SK-N-SH treated with all-trans-retinoic acid at 6 μM for 48 hours (cell line): ENCODE measurements around the gene CNPY1.

Source experiments
- ATAC-seq: fragments of 200-7000 bp; cut with Tn5 transposase; 3 replicates; pipeline ENCODE4 v1.9.1; 2020; ENCODE audit warnings: mild to moderate bottlenecking, moderate library complexity
- BACH2 ChIP-seq: fragments of 250-450 bp; sonication (Bioruptor Pico); IDR thresholded peaks from 2 replicates; pipeline ENCODE4 v1.9.0; 2021; ENCODE audit warnings: mild to moderate bottlenecking, borderline replicate concordance
- CSDC2 ChIP-seq: fragments of 250-450 bp; sonication (Bioruptor Pico); IDR thresholded peaks from 2 replicates; pipeline ENCODE4 v1.5.0; 2020; ENCODE audit warnings: mild to moderate bottlenecking, moderate library complexity
- ESRRG ChIP-seq: fragments of 250-450 bp; sonication (Bioruptor Pico); IDR thresholded peaks from 2 replicates; pipeline ENCODE4 v1.6.1; 2021; ENCODE audit warnings: mild to moderate bottlenecking
- ISL1 ChIP-seq: fragments of 250-450 bp; sonication (Bioruptor Pico); IDR thresholded peaks from 2 replicates; pipeline ENCODE4 v2.1.2; 2022; ENCODE audit warnings: mild to moderate bottlenecking, moderate library complexity
- OSR1 ChIP-seq: fragments of 250-450 bp; sonication (Bioruptor Pico); IDR thresholded peaks from 2 replicates; pipeline ENCODE4 v1.8.0; 2022; ENCODE audit warnings: moderate library complexity, mild to moderate bottlenecking, inconsistent platforms
- PATZ1 ChIP-seq: fragments of 250-450 bp; sonication (Bioruptor Pico); IDR thresholded peaks from 2 replicates; pipeline ENCODE4 v1.8.0; 2020; ENCODE audit warnings: mild to moderate bottlenecking, moderate library complexity, borderline replicate concordance
- POU6F1 ChIP-seq: fragments of 250-450 bp; sonication (Bioruptor Pico); IDR thresholded peaks from 2 replicates; pipeline ENCODE4 v1.8.0; 2021; ENCODE audit warnings: low read depth, mild to moderate bottlenecking, moderate library complexity, borderline replicate concordance
- PPARA ChIP-seq: fragments of 250-450 bp; sonication (Bioruptor Pico); IDR thresholded peaks from 2 replicates; pipeline ENCODE4 v1.5.0; 2020; ENCODE audit warnings: mild to moderate bottlenecking, borderline replicate concordance
- SNAI2 ChIP-seq: fragments of 250-450 bp; sonication (Bioruptor Pico); IDR thresholded peaks from 2 replicates; pipeline ENCODE4 v1.5.0; 2020; ENCODE audit warnings: mild to moderate bottlenecking, moderate library complexity
- TCF4 ChIP-seq: fragments of 250-450 bp; sonication (Bioruptor Pico); IDR thresholded peaks from 2 replicates; pipeline ENCODE4 v1.8.0; 2021; ENCODE audit warnings: mild to moderate bottlenecking, moderate library complexity, borderline replicate concordance
- TOX ChIP-seq: fragments of 250-450 bp; sonication (Bioruptor Pico); IDR thresholded peaks from 2 replicates; pipeline ENCODE4 v1.8.0; 2021; ENCODE audit warnings: mild to moderate bottlenecking, moderate library complexity, borderline replicate concordance
- TSHZ2 ChIP-seq: fragments of 250-450 bp; sonication (Bioruptor Pico); IDR thresholded peaks from 2 replicates; pipeline ENCODE4 v1.5.0; 2020; ENCODE audit warnings: mild to moderate bottlenecking, moderate library complexity
- ZC3H10 ChIP-seq: fragments of 250-450 bp; sonication (Bioruptor Pico); IDR thresholded peaks from 2 replicates; pipeline ENCODE4 v1.5.1; 2021; ENCODE audit warnings: mild to moderate bottlenecking, moderate library complexity
- ZFP3 ChIP-seq: fragments of 250-450 bp; sonication (Bioruptor Pico); IDR thresholded peaks from 2 replicates; pipeline ENCODE4 v1.5.0; 2020; ENCODE audit warnings: mild to moderate bottlenecking, moderate library complexity
- ZFP30 ChIP-seq: fragments of 450-650 bp; formaldehyde crosslinking; IDR thresholded peaks from 2 replicates; pipeline ENCODE4 v1.5.0; 2022; ENCODE audit warnings: mild to moderate bottlenecking, moderate library complexity
- ZNF565 ChIP-seq: fragments of 450-650 bp; formaldehyde crosslinking; conservative IDR thresholded peaks from 2 replicates; pipeline ENCODE4 v1.5.0; 2020; ENCODE audit warnings: low read depth, mild to moderate bottlenecking, moderate library complexity
- ZNF70 ChIP-seq: fragments of 450-650 bp; formaldehyde crosslinking; IDR thresholded peaks from 2 replicates; pipeline ENCODE4 v1.5.0; 2020; ENCODE audit warnings: mild to moderate bottlenecking, moderate library complexity

CNPY1 gene

GRCh38 chr7:155470686-155471638 lies 75.4 kb downstream of the CNPY1 start (continued):
- TF ChIP-seq TSHZ2 (CRISPR knock-in tag) (no peak), ESRRG (CRISPR knock-in tag) (no peak), ZFP3 (CRISPR knock-in tag) (no peak), ZC3H10 (CRISPR knock-in tag) (no peak)

- ATAC-seq = no peak
- TF ChIP-seq ESRRG (CRISPR knock-in tag) (no peak), BACH2 (CRISPR knock-in tag) (no peak), ZFP3 (CRISPR knock-in tag) (no peak), OSR1 (no peak), SNAI2 (CRISPR knock-in tag) (no peak), ZNF565 (no peak)
Observed at GRCh38 chr7:155470186-155470487, 76.2 kb downstream of the CNPY1 start.

- TF ChIP-seq ZFP30 (CRISPR knock-in tag) = no peak
- TF ChIP-seq, all 23 proteins: peak for 0
- ATAC-seq = no peak
Observed at GRCh38 chr7:155469311-155470185, 76.8 kb downstream of the CNPY1 start.

- TF ChIP-seq ZNF565 = no peak
- TF ChIP-seq BACH2 (CRISPR knock-in tag) = no peak
- no peak for TF ChIP-seq PPARA (CRISPR knock-in tag)
- TF ChIP-seq TCF4 = no peak
- TF ChIP-seq PATZ1 (CRISPR knock-in tag) = no peak
- no peak for TF ChIP-seq TOX (CRISPR knock-in tag)
- no peak for TF ChIP-seq ZNF70 (CRISPR knock-in tag)
- no peak for TF ChIP-seq ZFP3 (CRISPR knock-in tag)
- TF ChIP-seq ESRRG (CRISPR knock-in tag) = no peak
- TF ChIP-seq ISL1 (CRISPR knock-in tag) = no peak
- no peak for TF ChIP-seq TSHZ2 (CRISPR knock-in tag)
- no peak for TF ChIP-seq POU6F1 (CRISPR knock-in tag)
- TF ChIP-seq ZFP30 (CRISPR knock-in tag) = no peak
- TF ChIP-seq CSDC2 = no peak
- ATAC-seq = no peak
Observed at GRCh38 chr7:155468785-155469148, 77.6 kb downstream of the CNPY1 start.
